Naive B cell (primary cell): ENCODE data around the gene PRR30. TPM values are rescaled to one million over a fixed set of nuclear protein-coding genes. Genes with fewer than 3 reads are reported as not detected.
"Not testable (repeated sequence)": the region's sequence is repeated elsewhere in the genome, so short reads cannot be mapped to it uniquely, and the experiment has no call there.

Experiments
- ATAC-seq, 2 donors: fragments of 150-1000 bp; cut with Tn5 transposase; 2 replicates each; pipeline ENCODE4 v1.10.0; 2021; ENCODE audit warnings: low read depth in 2 of 2, mild to moderate bottlenecking in 2 of 2, moderate library complexity in 2 of 2
- DNase-seq: peaks from one replicate; pipeline ENCODE4 v3.0.0; 2022
- H3K27ac Mint-ChIP-seq, 6 donors: one replicate each; pipeline ENCODE4 v1.8.0; 2020 to 2022; ENCODE audit warnings: mild to moderate bottlenecking in 6 of 6, mixed read lengths in 6 of 6, moderate library complexity in 5 of 6, inconsistent platforms in 2 of 6
- H3K27me3 Mint-ChIP-seq, 3 donors: one replicate each; pipeline ENCODE4 v1.8.0; 2021 to 2022; ENCODE audit warnings: mixed read lengths in 3 of 3, mild to moderate bottlenecking in 1 of 3
- H3K36me3 Mint-ChIP-seq, 2 donors: one replicate each; pipeline ENCODE4 v1.8.0; 2020 to 2022; ENCODE audit warnings: mixed read lengths in 2 of 2, inconsistent platforms in 1 of 2, mild to moderate bottlenecking in 1 of 2
- H3K4me1 Mint-ChIP-seq, 3 donors: one replicate each; pipeline ENCODE4 v1.8.0; 2020 to 2022; ENCODE audit warnings: mixed read lengths in 3 of 3, inconsistent platforms in 1 of 3, mild to moderate bottlenecking in 1 of 3, moderate library complexity in 1 of 3
- H3K4me3 Mint-ChIP-seq, 8 donors: one replicate each; pipeline ENCODE4 v1.8.0; 2020 to 2022; ENCODE audit warnings: mild to moderate bottlenecking in 8 of 8, mixed read lengths in 8 of 8, moderate library complexity in 8 of 8, inconsistent platforms in 2 of 8
- H3K9me3 Mint-ChIP-seq, 7 donors: one replicate each; pipeline ENCODE4 v1.8.0; 2020 to 2022; ENCODE audit warnings: mixed read lengths in 7 of 7, mild to moderate bottlenecking in 5 of 7, inconsistent platforms in 2 of 7, moderate library complexity in 1 of 7
- polyA plus RNA-seq, 6 donors: library from polyadenylated mRNA; unstranded; fragments of 300-500 nt; fragmentation: Illumina TruSeq; gene quantifications; one replicate each; pipeline ENCODE4 v1.2.3, GENCODE V29; 2021; ENCODE audit warnings: low read depth in 6 of 6

PRR30 gene
- polyA plus RNA-seq, 6 donors from 2014 or later = not detected

- H3K9me3 Mint-ChIP-seq = no peaks in the 10 kb centered on the region
- H3K4me3 Mint-ChIP-seq = peak overlapping the region; percentile 82 to 99 (median 94)
- peaks cover 0 to 14% of the 10 kb centered on the region in 2 donors for H3K36me3 Mint-ChIP-seq
- no peak for ATAC-seq
- H3K27ac Mint-ChIP-seq = peak overlapping the region in 4 of 6 donors; percentile 11 to 96 (median 87)
- H3K27me3 Mint-ChIP-seq = no peaks in the 10 kb centered on the region
- no peak for DNase-seq
- H3K4me1 Mint-ChIP-seq = peaks cover 24 to 41% (median 32%) of the 10 kb centered on the region in 3 donors
These were observed 5.9 kb downstream of the PRR30 start for GRCh38 chr2:27133195-27133875.

GRCh38 chr2:27131429-27131828 lies 7.8 kb downstream of the PRR30 start:
- peaks cover 0 to 14% of the 10 kb centered on the region in 2 donors for H3K36me3 Mint-ChIP-seq
- no peaks in the 10 kb centered on the region for H3K27me3 Mint-ChIP-seq
- ATAC-seq = no peak
- peak overlapping the region in 1 of 6 donors; percentile 75 for H3K27ac Mint-ChIP-seq
- no peaks in the 10 kb centered on the region for H3K9me3 Mint-ChIP-seq
- peak overlapping the region in 4 of 8 donors; percentile 40 to 97 (median 50) for H3K4me3 Mint-ChIP-seq
- peaks cover 24 to 41% (median 32%) of the 10 kb centered on the region in 3 donors for H3K4me1 Mint-ChIP-seq
- no peak for DNase-seq

GRCh38 chr2:27130396-27130795 lies 8.8 kb downstream of the PRR30 start:
- ATAC-seq (no peak), DNase-seq (no peak)
- H3K4me3 Mint-ChIP-seq = peak overlapping the region in 1 of 8 donors; percentile 5
- peaks cover 24 to 37% (median 29%) of the 10 kb centered on the region in 3 donors for H3K4me1 Mint-ChIP-seq
- H3K27me3 Mint-ChIP-seq = no peaks in the 10 kb centered on the region
- peak overlapping the region in 1 of 6 donors; percentile 80 for H3K27ac Mint-ChIP-seq
- peaks cover 0 to 14% of the 10 kb centered on the region in 2 donors for H3K36me3 Mint-ChIP-seq
- no peaks in the 10 kb centered on the region for H3K9me3 Mint-ChIP-seq

GRCh38 chr2:27128668-27129571 lies 10.3 kb downstream of the PRR30 start:
- Mint-ChIP-seq H3K9me3 (no peaks in the 10 kb centered on the region), H3K4me1 (peaks cover 22 to 28% (median 22%) of the 10 kb centered on the region in 3 donors)

GRCh38 chr2:27127883-27128667 lies 11.1 kb downstream of the PRR30 start:
- no peak overlapping the region for H3K27ac Mint-ChIP-seq

More at GRCh38 chr2:27128668-27129571, 10.3 kb downstream of the PRR30 start:
- ATAC-seq (no peak), DNase-seq (no peak)
- H3K36me3 Mint-ChIP-seq = peaks cover 0 to 14% of the 10 kb centered on the region in 2 donors
- H3K27me3 Mint-ChIP-seq = no peaks in the 10 kb centered on the region
- peak overlapping the region in 1 of 6 donors; percentile 39 for H3K27ac Mint-ChIP-seq
- peak overlapping the region in 1 of 8 donors; percentile 28 for H3K4me3 Mint-ChIP-seq

GRCh38 chr2:27126252-27126710 lies 12.9 kb downstream of the PRR30 start:
- Mint-ChIP-seq H3K4me3 (peak overlapping the region in 2 of 8 donors; percentile 18 to 40), H3K27ac (no peak overlapping the region)

More at GRCh38 chr2:27127883-27128667, 11.1 kb downstream of the PRR30 start:
- Mint-ChIP-seq H3K4me3 (no peak overlapping the region), H3K36me3 (peaks cover 0 to 14% of the 10 kb centered on the region in 2 donors), H3K4me1 (peaks cover 17 to 25% (median 21%) of the 10 kb centered on the region in 3 donors), H3K27me3 (no peaks in the 10 kb centered on the region), H3K9me3 (no peaks in the 10 kb centered on the region)
- DNase-seq = no peak
- ATAC-seq = no peak

GRCh38 chr2:27125104-27125503 lies 14.1 kb downstream of the PRR30 start:
- H3K36me3 Mint-ChIP-seq = peaks cover 0 to 1% of the 10 kb centered on the region in 2 donors
- H3K9me3 Mint-ChIP-seq = peaks cover 0 to under 1% (median 0%) of the 10 kb centered on the region in 7 donors
- DNase-seq (no peak), ATAC-seq (no peak)
- peaks cover 6 to 21% (median 17%) of the 10 kb centered on the region in 3 donors for H3K27me3 Mint-ChIP-seq
- peaks cover 14 to 21% (median 20%) of the 10 kb centered on the region in 3 donors for H3K4me1 Mint-ChIP-seq
- no peak overlapping the region for H3K27ac Mint-ChIP-seq
- H3K4me3 Mint-ChIP-seq = peak overlapping the region in 4 of 8 donors; percentile 9 to 92 (median 48)

More at GRCh38 chr2:27126252-27126710, 12.9 kb downstream of the PRR30 start:
- peaks cover 14 to 21% (median 20%) of the 10 kb centered on the region in 3 donors for H3K4me1 Mint-ChIP-seq
- H3K9me3 Mint-ChIP-seq = no peaks in the 10 kb centered on the region
- no peak for DNase-seq
- no peak for ATAC-seq
- peaks cover 0 to 13% of the 10 kb centered on the region in 2 donors for H3K36me3 Mint-ChIP-seq
- H3K27me3 Mint-ChIP-seq = peaks cover 0 to 11% (median 7%) of the 10 kb centered on the region in 3 donors

- H3K4me1 Mint-ChIP-seq = peaks cover 7 to 18% (median 13%) of the 10 kb centered on the region in 3 donors
- H3K9me3 Mint-ChIP-seq = peaks cover 0 to 3% (median 0%) of the 10 kb centered on the region in 7 donors
- ATAC-seq = peak; percentile 75 to 78
- H3K27ac Mint-ChIP-seq = peak within 1 kb of the TSS in 2 of 6 donors; percentile 26 to 34
- H3K36me3 Mint-ChIP-seq = no peaks in the 10 kb centered on the region
- DNase-seq = peak; percentile 57
- peak within 1 kb of the TSS; percentile 89 to 95 (median 92) for H3K4me3 Mint-ChIP-seq
- H3K27me3 Mint-ChIP-seq = peaks cover 16 to 35% (median 30%) of the 10 kb centered on the region in 3 donors
These were observed 15.7 kb downstream of the PRR30 start, which contains the start of gene ABHD1 for GRCh38 chr2:27123302-27124150. Gene ABHD1 (plus strand): TSS chr2:27123815. CDS start chr2:27123949, 134 bp downstream.

- Mint-ChIP-seq H3K27ac (no peak overlapping the region), H3K9me3 (peaks cover 0 to 3% (median 0%) of the 10 kb centered on the region in 7 donors), H3K4me1 (peaks cover 7 to 19% (median 13%) of the 10 kb centered on the region in 3 donors), H3K27me3 (peaks cover 16 to 38% (median 35%) of the 10 kb centered on the region in 3 donors), H3K4me3 (peak overlapping the region; percentile 89 to 95 (median 92)), H3K36me3 (no peaks in the 10 kb centered on the region)
- DNase-seq (no peak), ATAC-seq (no peak)
These were observed 16.4 kb downstream of the PRR30 start for GRCh38 chr2:27122791-27123190.

- peaks cover 0 to 3% (median 0%) of the 10 kb centered on the region in 7 donors for H3K9me3 Mint-ChIP-seq
- H3K4me3 Mint-ChIP-seq = peak overlapping the region in 4 of 8 donors; percentile 13 to 81 (median 64)
- no peaks in the 10 kb centered on the region for H3K36me3 Mint-ChIP-seq
- DNase-seq (no peak), ATAC-seq (no peak)
- peaks cover 16 to 43% (median 35%) of the 10 kb centered on the region in 3 donors for H3K27me3 Mint-ChIP-seq
- peaks cover 7 to 19% (median 13%) of the 10 kb centered on the region in 3 donors for H3K4me1 Mint-ChIP-seq
- peak overlapping the region in 2 of 6 donors; percentile 53 to 76 for H3K27ac Mint-ChIP-seq
These were observed 17.3 kb downstream of the PRR30 start for GRCh38 chr2:27121906-27122305.

GRCh38 chr2:27119330-27119670 lies 19.9 kb downstream of the PRR30 start:
- H3K9me3 Mint-ChIP-seq, DNase-seq, ATAC-seq, H3K36me3 Mint-ChIP-seq, H3K27ac Mint-ChIP-seq: not testable (repeated sequence)
- peaks cover 7 to 19% (median 13%) of the 10 kb centered on the region in 3 donors for H3K4me1 Mint-ChIP-seq
- H3K4me3 Mint-ChIP-seq = peak overlapping the region in 6 of 8 donors; percentile 61 to 87 (median 76)
- peaks cover 16 to 53% (median 35%) of the 10 kb centered on the region in 3 donors for H3K27me3 Mint-ChIP-seq
